DLD1 (cell line): ENCODE measurements around the gene ZKSCAN8.

ENCODE experiments used
- in situ Hi-C: cut with HindIII; loops from 2 replicates; pipeline ENCODE4 v1.10.0; 2017; ENCODE audit warnings: low sequenced_read_pairs

ZKSCAN8 gene

GRCh38 chr6:28139860-28140543, 1.7 kb upstream of the ZKSCAN8 start:
- in situ Hi-C loops, result no loop called here

- in situ Hi-C loops, result no loop called here
These were observed 1.1 kb upstream of the ZKSCAN8 start for GRCh38 chr6:28140616-28141015.

GRCh38 chr6:28142446-28142845, 763 bp downstream of the ZKSCAN8 start:
- in situ Hi-C loops, result no loop called here

- in situ Hi-C loops, result no loop called here
These were observed 3.5 kb downstream of the ZKSCAN8 start for GRCh38 chr6:28145231-28145630.

- in situ Hi-C loops, result no loop called here
These were observed 10.8 kb downstream of the ZKSCAN8 start for GRCh38 chr6:28152531-28152930.

- in situ Hi-C loops, result no loop called here
These were observed 11.9 kb downstream of the ZKSCAN8 start for GRCh38 chr6:28153546-28153945.

GRCh38 chr6:28154357-28154756, 12.7 kb downstream of the ZKSCAN8 start:
- in situ Hi-C loops, result no loop called here

- in situ Hi-C loops, result no loop called here
These were observed 16.6 kb downstream of the ZKSCAN8 start for GRCh38 chr6:28158318-28158717.

- in situ Hi-C loops, result no loop called here
These were observed 17.4 kb downstream of the ZKSCAN8 start for GRCh38 chr6:28159029-28159607.

- in situ Hi-C loops, result no loop called here
These were observed 18.6 kb downstream of the ZKSCAN8 start for GRCh38 chr6:28160233-28160632.

GRCh38 chr6:28161410-28162079, 19.9 kb downstream of the ZKSCAN8 start:
- in situ Hi-C loops, result no loop called here

- in situ Hi-C loops, result no loop called here
These were observed 23.9 kb downstream of the ZKSCAN8 start for GRCh38 chr6:28165563-28165962.

GRCh38 chr6:28167068-28167467, 25.4 kb downstream of the ZKSCAN8 start:
- in situ Hi-C loops, result no loop called here

- in situ Hi-C loops, result no loop called here
These were observed 26.2 kb downstream of the ZKSCAN8 start for GRCh38 chr6:28167926-28168325.

- in situ Hi-C loops, result no loop called here
These were observed 29.6 kb downstream of the ZKSCAN8 start for GRCh38 chr6:28171271-28171670.

- in situ Hi-C loops, result no loop called here
These were observed 30.3 kb downstream of the ZKSCAN8 start for GRCh38 chr6:28172006-28172405.

GRCh38 chr6:28176373-28176772, 34.7 kb downstream of the ZKSCAN8 start:
- in situ Hi-C loops, result no loop called here

- in situ Hi-C loops, result no loop called here
These were observed 40.6 kb downstream of the ZKSCAN8 start for GRCh38 chr6:28182255-28182654.

GRCh38 chr6:28188111-28188979, 46.7 kb downstream of the ZKSCAN8 start:
- in situ Hi-C loops, result no loop called here

- in situ Hi-C loops, result no loop called here
These were observed 58.3 kb downstream of the ZKSCAN8 start for GRCh38 chr6:28200020-28200419.

- in situ Hi-C loops, result no loop called here
These were observed 61.5 kb downstream of the ZKSCAN8 start for GRCh38 chr6:28203201-28203600.
